Endothelial cell of umbilical vein (primary cell): ENCODE data around the gene RAPGEF6. TPM values are rescaled to one million over a fixed set of nuclear protein-coding genes. Genes with fewer than 3 reads are reported as not detected.

ENCODE experiments used
- BruUV-seq: library from RNA; stranded (reverse); fragments of 400-500 nt; replicated peaks from 2 replicates; lab custom pipeline; 2021; lab: Mats Ljungman, UMichigan
- CTCF ChIA-PET: fragments of 300-600, 350-600 bp; sonication (Branson Sonifier 250); formaldehyde crosslinking; loops from one replicate; lab custom pipeline; 2021; ENCODE audit warnings: antibody characterized with exemption, inconsistent platforms; lab: Charles Lee
- POLR2A ChIA-PET: fragments of 300-600, 350-600 bp; sonication (Branson Sonifier 250); formaldehyde crosslinking; loops from one replicate; lab custom pipeline; 2021; ENCODE audit warnings: antibody characterized with exemption, inconsistent platforms; lab: Charles Lee
- DNase-seq: peaks from one replicate; pipeline ENCODE4 v3.0.0-alpha.2; 2011; ENCODE audit warnings: low read depth, low spot score
- FAIRE-seq: peaks from 2 replicates; lab custom pipeline; 2011; peaks lifted over from hg19 to GRCh38; lab: Jason Lieb, UNC
- H2AFZ ChIP-seq: 2 replicates; pipeline ENCODE4 v1.6.0; 2012; ENCODE audit warnings: low read depth, low read length, control low read depth, inconsistent platforms
- H3K27ac ChIP-seq: 2 replicates; pipeline ENCODE4 v1.5.1; 2011; ENCODE audit warnings: low read depth, mild to moderate bottlenecking, control low read depth, low read length, moderate library complexity; ENCODE audit not compliant: insufficient read depth
- H3K27me3 ChIP-seq, 2 experiments: 2 replicates each; pipeline versions ENCODE4 v1.6.0 to v1.6.1; 2011; ENCODE audit warnings: low read length in 2 of 2, mixed read lengths in 1 of 2; ENCODE audit not compliant: control insufficient read depth in 2 of 2, insufficient read depth in 2 of 2
- H3K36me3 ChIP-seq, 2 experiments: 2 replicates in 1 of 2; 3 replicates in 1 of 2; pipeline ENCODE4 v1.5.1; 2011; ENCODE audit warnings: low read length in 2 of 2, mild to moderate bottlenecking in 1 of 2, moderate library complexity in 1 of 2; ENCODE audit not compliant: control insufficient read depth in 2 of 2, insufficient read depth in 2 of 2; ENCODE audit errors: extremely low read depth in 1 of 2
- H3K4me1 ChIP-seq: 3 replicates; pipeline ENCODE4 v1.5.1; 2011; ENCODE audit warnings: mild to moderate bottlenecking, low read length; ENCODE audit not compliant: control insufficient read depth, insufficient read depth; ENCODE audit errors: extremely low read depth
- H3K4me2 ChIP-seq: 2 replicates; pipeline ENCODE4 v1.6.1; 2011; ENCODE audit warnings: low read length, control low read depth, mixed read lengths; ENCODE audit not compliant: insufficient read depth
- H3K4me3 ChIP-seq, 3 experiments: fragments of 200-600 bp in 1 of 3; sonication (generic), shearing (Covaris generic) in 1 of 3; replicated peaks in 1 of 3; 2 replicates each; pipeline ENCODE4 v1.5.1; 2011 to 2016; ENCODE audit warnings: control low read depth in 3 of 3, low read length in 3 of 3, mild to moderate bottlenecking in 2 of 3, inconsistent platforms in 1 of 3, low read depth in 1 of 3, moderate library complexity in 1 of 3; ENCODE audit not compliant: insufficient read depth in 1 of 3
- H3K79me2 ChIP-seq: 2 replicates; pipeline ENCODE4 v1.6.0; 2012; ENCODE audit warnings: low read length, inconsistent platforms; ENCODE audit not compliant: control insufficient read depth, insufficient read depth
- H3K9ac ChIP-seq: replicated peaks from 2 replicates; pipeline ENCODE3; 2011; ENCODE audit warnings: low read length, control low read depth; ENCODE audit not compliant: insufficient read depth; ENCODE audit errors: extremely low read depth
- H3K9me1 ChIP-seq: replicated peaks from 3 replicates; pipeline ENCODE4 v1.6.0; 2011; ENCODE audit warnings: mild to moderate bottlenecking, low read length; ENCODE audit not compliant: control insufficient read depth, insufficient read depth; ENCODE audit errors: extremely low read depth
- H3K9me3 ChIP-seq: replicated peaks from 2 replicates; pipeline ENCODE4 v1.5.1; 2012; ENCODE audit warnings: low read length, inconsistent platforms; ENCODE audit not compliant: control insufficient read depth, insufficient read depth
- H4K20me1 ChIP-seq: replicated peaks from 2 replicates; pipeline ENCODE3; 2011; ENCODE audit warnings: mild to moderate bottlenecking, low read length; ENCODE audit not compliant: control insufficient read depth, insufficient read depth; ENCODE audit errors: extremely low read depth
- CTCF ChIP-seq, 2 donors: IDR thresholded peaks; 1 replicate in 1 of 2; 2 replicates in 1 of 2; pipeline ENCODE4 v1.5.1; 2011; ENCODE audit warnings: low read length in 2 of 2, mild to moderate bottlenecking in 2 of 2, moderate library complexity in 2 of 2, control low read depth in 1 of 2, inconsistent platforms in 1 of 2, low read depth in 1 of 2; ENCODE audit not compliant: insufficient read depth in 1 of 2; ENCODE audit errors: extremely low read depth in 1 of 2
- EZH2 ChIP-seq: IDR thresholded peaks from 2 replicates; pipeline ENCODE4 v1.6.1; 2012; ENCODE audit warnings: borderline replicate concordance, low read depth, mild to moderate bottlenecking, moderate library complexity, low read length, inconsistent platforms; ENCODE audit not compliant: severe bottlenecking
- FOS ChIP-seq: IDR thresholded peaks from 2 replicates; pipeline ENCODE4 v1.6.1; 2011; ENCODE audit warnings: mild to moderate bottlenecking, low read length, moderate library complexity, borderline replicate concordance; ENCODE audit not compliant: insufficient read depth
- GATA2 ChIP-seq: IDR thresholded peaks from 2 replicates; pipeline ENCODE4 v1.7.0; 2011; ENCODE audit warnings: low read depth, mild to moderate bottlenecking, moderate library complexity, mixed read lengths, low read length; ENCODE audit not compliant: insufficient read length, insufficient read depth
- JUN ChIP-seq: IDR thresholded peaks from 2 replicates; pipeline ENCODE4 v1.6.1; 2011; ENCODE audit warnings: borderline replicate concordance, low read depth; ENCODE audit not compliant: insufficient read length, insufficient read depth
- MAX ChIP-seq: IDR thresholded peaks from 2 replicates; pipeline ENCODE4 v1.6.1; 2011; ENCODE audit not compliant: insufficient read depth, insufficient read length
- MYC ChIP-seq: IDR thresholded peaks from one replicate; pipeline ENCODE4 v1.6.1; 2011; ENCODE audit warnings: mild to moderate bottlenecking, low read depth, low read length
- POLR2A ChIP-seq: IDR thresholded peaks from 2 replicates; pipeline ENCODE4 v1.6.1; 2012; ENCODE audit warnings: low read depth, mild to moderate bottlenecking, control low read depth, low read length
- POLR2AphosphoS5 ChIP-seq: IDR thresholded peaks from 2 replicates; pipeline ENCODE4 v1.6.1; 2012; ENCODE audit warnings: low read depth, mild to moderate bottlenecking, control low read depth, low read length, moderate library complexity; ENCODE audit not compliant: insufficient read depth
- dilution Hi-C: fragments of 300-500 bp; cut with MboI; formaldehyde crosslinking; loops from one replicate; pipeline ENCODE4 v1.15.0; 2019; ENCODE audit warnings: low sequenced_read_pairs; ENCODE audit not compliant: extremely low pct_ligation_motif_present
- intact Hi-C: fragments of 100-400 bp; cut with micrococcal nuclease; formaldehyde crosslinking; loops from one replicate; pipeline ENCODE4 v1.10.0; 2022
- polyA plus RNA-seq, 4 experiments: library from polyadenylated mRNA; depleted of rRNA in 3 of 4; stranded (reverse) in 3 of 4; unstranded in 1 of 4; fragments of >200 nt; gene quantifications; 2 replicates each; pipeline versions ENCODE4 v1.2.1 to v1.2.3, GENCODE V29; 2011 to 2012; ENCODE audit warnings: missing spikeins in 1 of 4
- total RNA-seq: library from RNA; stranded (reverse); gene quantifications from 2 replicates; pipeline ENCODE4 v1.2.3, GENCODE V29; 2021

Gene RAPGEF6
- total and polyA plus RNA-seq, 2 donors (not counting 3 experiments of a cell fraction or from before 2014, with no cell fraction given), result 3.5 to 17.5 TPM

DNA sequence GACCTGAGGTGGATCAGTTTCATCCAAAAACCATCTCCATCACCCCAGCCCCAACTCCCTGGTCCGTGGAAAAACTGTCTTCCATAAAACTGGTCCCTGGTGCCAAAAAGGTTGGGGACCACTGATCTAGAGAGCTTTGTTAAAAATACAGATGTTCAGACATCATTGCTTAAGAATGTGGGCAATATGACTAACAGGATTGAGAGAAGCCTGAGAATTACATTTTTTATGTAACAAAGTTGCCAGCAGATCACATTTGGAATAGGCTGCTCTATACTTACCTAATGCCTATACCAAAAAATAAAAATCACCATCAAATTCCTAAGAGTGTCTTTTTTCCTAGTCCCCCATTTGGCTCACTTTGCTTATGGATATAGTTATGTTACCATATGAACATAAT is 143.3 kb downstream of the RAPGEF6 start:
- ChIA-PET CTCF (no interaction called here), POLR2A (no interaction called here)
- H3K9me1 ChIP-seq, result peaks cover 2% of the 10 kb centered on the region
- no peak overlapping the region for H3K9ac ChIP-seq
- H3K27ac ChIP-seq, result no peak overlapping the region
- H3K9me3 ChIP-seq, result no peaks in the 10 kb centered on the region
- no peaks in the 10 kb centered on the region for H3K27me3 ChIP-seq
- H3K4me1 ChIP-seq, result no peaks in the 10 kb centered on the region
- H4K20me1 ChIP-seq, result no peaks in the 10 kb centered on the region
- no peaks in the 10 kb centered on the region for H3K79me2 ChIP-seq
- intact Hi-C loops, result no loop called here
- no TSS peak for BruUV-seq
- dilution Hi-C loops, result no loop called here
- H3K36me3 ChIP-seq, result peaks cover 0 to 3% of the 10 kb centered on the region in 2 experiments
- no peak overlapping the region for H3K4me2 ChIP-seq
- TF ChIP-seq CTCF (IDR thresholded peaks at IDR 0.05; ENCODE audit: extremely low read depth in 1 of 2, insufficient read depth in 1 of 2, low read depth in 1 of 2, low read length in 2 of 2) (no peak), GATA2 (no peak), FOS (no peak), MYC (no peak), POLR2A (no peak), JUN (no peak), MAX (no peak), POLR2AphosphoS5 (no peak), EZH2 (no peak)
- no peak overlapping the region for H3K4me3 ChIP-seq
- no peak for DNase-seq
- no peak overlapping the region for H2AFZ ChIP-seq
- no peak for FAIRE-seq
